ENCODE data around the gene USP6NL.
"Not testable (repeated sequence)": the region's sequence is repeated elsewhere in the genome, so short reads cannot be mapped to it uniquely, and the experiment has no call there.

Gene USP6NL

DNA sequence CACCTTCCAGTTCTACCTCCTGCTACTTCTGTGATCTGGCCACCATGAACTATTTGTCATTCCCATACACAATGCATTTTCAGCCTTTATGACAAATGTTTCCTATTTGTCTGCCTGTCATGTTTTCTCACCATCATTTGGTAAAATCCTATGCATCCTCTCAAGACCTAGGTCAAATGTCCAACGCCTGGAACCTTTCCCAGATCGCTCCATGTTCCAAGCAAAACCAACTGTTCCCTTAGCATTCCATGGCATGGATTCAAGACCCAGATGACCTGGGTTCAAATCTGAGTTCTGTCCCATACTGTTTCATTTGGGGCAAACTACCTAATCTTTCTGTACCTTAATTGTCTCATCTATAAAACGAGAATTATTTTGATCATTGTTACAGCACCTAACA lies 98.9 kb downstream of the USP6NL start:
- DNase-seq: no peak

DNA sequence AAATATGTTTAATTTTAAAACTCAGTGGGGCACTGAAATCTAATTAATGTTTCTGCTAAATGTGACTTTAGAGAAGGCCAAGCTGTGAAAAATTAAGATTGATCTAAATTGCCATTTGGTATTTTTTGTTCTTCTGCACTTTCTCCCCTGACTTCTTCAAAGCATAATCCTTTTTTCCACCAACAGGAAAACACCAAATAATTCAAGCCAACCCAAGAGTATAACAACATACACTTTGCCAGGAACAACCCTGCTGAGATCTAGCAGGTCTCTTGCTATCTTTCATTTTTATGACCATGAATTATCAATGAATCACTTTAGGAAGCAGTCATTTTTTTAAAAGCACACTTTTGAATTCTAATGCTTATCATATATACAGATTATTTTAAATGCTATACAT lies 100.1 kb downstream of the USP6NL start:
- no peak for DNase-seq

DNA sequence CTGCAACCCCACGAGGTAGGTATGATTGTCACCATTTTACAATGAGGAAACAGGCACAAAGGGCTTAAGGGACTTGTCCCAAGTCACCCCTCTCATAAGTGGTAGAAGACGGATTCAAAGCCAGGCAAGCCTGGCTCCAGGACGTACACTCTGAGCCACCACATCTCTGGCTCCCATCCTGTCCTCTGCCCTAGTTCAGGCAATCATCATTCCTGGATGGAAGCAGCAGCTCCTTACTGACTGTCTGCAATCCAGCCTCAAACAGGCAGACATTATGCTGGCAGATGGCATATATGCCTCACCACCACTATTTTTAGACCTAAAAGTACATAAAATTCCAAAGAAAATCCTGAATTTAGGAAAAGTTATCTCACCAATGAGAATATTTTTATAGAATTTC lies 100.7 kb downstream of the USP6NL start:
- DNase-seq: no peak

DNA sequence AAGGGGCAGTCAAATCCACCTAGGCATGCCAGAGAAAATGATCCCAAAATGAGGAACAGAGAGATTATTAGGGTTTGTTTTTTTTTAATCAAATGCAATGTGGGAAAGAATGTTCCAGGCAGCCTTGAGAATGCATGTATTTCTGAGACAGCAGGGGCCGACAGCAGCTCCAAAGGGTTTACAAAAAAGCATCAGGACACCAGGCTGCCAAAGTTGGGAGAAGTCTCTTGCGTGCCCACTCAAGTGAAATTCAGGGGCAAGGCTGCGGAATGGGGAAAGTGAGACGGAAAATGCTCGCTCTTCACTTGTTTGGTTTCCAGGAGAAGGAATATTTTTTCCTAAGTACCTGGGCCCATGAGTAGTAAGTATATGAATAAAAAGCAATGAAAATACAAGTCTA lies 101.2 kb downstream of the USP6NL start:
- no peak for DNase-seq

GRCh38 chr10:11509036-11509435 lies 102.4 kb downstream of the USP6NL start:
- no peak for DNase-seq

DNA sequence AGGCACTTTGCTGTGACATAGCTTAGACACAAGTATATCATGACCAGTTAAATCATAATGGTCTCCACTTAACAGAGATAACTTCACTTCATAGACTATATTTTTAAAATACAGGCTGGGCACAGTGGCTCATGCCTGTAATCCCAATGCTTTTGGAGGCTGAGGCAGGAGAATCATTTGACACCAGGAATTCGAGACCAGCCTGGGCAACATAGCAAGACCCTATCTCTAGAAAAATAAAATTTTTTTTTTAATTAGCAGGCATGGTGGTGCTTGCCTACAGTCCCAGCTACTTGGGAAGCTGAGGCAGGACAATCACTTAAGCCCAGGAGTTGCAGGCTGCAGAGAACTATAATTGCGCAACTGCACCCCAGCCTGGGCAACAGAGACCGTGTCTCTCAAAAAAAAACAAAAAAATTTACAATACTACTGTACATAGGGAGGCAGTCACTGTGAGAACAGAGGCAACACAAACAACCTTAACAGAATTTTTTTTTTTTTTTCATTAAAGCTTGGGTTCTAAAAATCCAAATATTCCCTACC lies 105.1 kb downstream of the USP6NL start:
- DNase-seq: no peak

GRCh38 chr10:11505639-11506038 lies 105.8 kb downstream of the USP6NL start:
- no peak for DNase-seq

DNA sequence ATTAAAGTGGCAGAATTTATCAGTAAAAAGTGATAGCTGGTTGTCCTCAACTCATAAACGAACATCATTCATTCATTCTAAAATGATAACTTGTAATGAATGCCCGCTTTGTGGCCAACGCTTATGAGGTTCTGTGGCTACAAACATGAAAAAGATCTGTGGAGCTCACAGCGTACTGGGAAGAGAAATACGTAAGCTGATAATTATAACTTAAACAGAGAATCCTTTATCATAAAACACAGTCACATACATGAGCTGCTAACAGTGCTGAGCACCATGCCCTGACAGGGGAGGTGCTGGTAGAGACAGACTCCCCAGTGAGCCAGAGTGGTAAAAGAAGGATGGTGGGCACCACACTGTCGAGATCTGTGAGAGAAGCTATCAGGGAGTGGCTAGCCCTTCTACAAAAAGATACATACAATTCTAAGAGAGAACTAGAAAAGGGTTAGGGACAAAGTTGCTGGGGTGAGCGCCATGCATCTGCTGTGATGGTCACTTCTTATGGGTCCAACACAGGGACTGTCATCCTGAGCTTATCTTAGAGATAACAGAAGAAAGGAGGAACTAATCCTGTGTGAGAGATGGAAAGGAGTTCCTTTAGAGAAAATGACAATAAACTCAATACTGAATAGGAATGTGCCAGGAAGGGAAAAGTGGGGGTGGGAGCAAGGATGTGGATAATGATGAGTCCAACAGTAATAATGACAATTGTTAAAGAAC lies 106.7 kb downstream of the USP6NL start:
- DNase-seq: no peak

DNA sequence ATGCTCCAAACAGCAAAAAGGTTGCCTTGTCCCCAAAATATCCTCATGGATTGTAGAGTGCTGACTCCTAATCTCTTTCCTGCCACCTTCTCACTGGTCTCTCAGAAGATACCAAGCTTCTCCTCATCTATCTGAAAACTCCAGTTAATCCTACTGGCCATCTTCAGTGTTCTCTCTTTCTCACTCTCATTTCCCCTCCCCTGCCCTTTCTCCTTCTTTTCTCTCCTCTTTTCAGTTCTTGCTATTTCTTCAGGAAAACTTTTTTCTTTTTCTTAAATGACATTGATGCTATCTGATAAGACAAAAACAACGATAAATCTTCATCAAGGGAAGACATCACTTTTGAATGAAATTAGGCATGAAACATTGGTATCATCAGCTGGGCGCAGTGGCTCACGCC lies 109.8 kb downstream of the USP6NL start:
- no peak for DNase-seq

DNA sequence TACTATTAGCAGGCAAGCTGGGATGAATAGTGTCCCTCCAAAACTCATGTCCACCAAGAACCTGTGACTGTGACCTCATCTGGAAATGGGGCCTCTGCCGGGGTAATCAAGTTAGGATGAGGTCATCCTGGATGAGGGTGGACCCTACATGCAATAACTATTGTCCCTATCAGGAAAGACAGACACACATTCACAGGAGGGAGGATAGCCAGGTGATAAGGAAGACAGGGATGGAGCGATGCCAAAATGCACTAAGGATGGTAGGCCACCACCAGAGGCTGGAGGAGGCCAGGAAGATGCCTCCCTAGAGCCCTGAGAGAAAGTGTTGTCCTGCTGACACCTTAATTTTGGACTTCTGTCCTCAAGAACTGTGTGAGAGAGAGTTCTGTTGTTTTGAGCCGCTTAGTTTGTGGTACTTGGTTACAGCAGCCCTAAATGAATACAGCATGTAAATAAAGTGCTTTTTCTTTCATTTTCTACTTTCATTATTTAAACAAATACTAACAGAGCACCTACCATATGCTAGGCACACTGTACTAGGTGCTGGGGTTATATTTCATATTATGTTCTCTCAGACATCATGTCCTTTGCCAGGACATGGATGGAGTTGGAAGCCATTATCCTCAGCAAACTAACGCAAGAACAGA lies 111.9 kb downstream of the USP6NL start:
- DNase-seq: no peak

- no peak for DNase-seq
Observed at GRCh38 chr10:11498399-11498798, 113.1 kb downstream of the USP6NL start.

GRCh38 chr10:11494923-11495322 lies 116.5 kb downstream of the USP6NL start:
- DNase-seq: not testable (repeated sequence)

GRCh38 chr10:11493646-11494045 lies 117.8 kb downstream of the USP6NL start:
- no peak for DNase-seq

DNA sequence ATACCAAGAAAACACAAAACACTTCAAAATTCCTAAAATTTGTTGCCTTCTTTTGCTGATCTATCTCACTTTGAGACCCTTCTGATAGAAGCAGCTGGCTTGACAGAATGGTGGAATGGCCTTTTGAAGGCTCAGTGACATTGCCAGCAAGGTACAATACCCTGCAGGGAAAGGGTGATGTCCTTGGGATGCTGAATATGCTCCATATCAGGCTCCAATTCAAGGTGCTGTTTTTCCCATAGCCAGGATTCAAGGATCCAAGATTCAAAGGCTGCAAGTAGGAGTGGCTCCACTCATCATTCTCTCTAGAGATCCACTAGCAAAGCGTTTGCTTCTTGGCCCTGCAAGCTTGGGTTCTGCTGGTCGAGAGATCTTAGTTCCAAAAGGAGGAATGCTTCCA lies 120.4 kb downstream of the USP6NL start:
- DNase-seq: no peak

GRCh38 chr10:11489591-11489990 lies 121.9 kb downstream of the USP6NL start:
- DNase-seq: no peak

DNA sequence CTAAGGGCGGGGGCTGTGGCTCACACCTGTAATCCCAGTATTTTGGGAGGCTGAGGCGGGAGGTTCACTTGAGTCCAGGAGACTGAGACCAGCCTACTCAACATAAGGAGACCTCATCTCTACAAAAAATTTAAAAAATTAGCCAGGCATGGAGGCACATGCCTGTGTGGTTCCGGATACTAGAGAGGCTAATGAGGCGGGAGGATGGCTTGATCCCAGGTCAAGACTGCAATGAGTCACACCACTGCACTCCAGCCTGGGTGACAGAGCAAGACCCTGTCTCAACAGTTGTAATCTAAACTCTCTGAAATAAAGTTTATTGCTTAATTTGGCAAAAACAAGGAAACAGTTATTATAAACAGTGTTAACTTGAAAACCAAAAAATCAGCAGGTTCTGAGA lies 123.3 kb downstream of the USP6NL start:
- no peak for DNase-seq

DNA sequence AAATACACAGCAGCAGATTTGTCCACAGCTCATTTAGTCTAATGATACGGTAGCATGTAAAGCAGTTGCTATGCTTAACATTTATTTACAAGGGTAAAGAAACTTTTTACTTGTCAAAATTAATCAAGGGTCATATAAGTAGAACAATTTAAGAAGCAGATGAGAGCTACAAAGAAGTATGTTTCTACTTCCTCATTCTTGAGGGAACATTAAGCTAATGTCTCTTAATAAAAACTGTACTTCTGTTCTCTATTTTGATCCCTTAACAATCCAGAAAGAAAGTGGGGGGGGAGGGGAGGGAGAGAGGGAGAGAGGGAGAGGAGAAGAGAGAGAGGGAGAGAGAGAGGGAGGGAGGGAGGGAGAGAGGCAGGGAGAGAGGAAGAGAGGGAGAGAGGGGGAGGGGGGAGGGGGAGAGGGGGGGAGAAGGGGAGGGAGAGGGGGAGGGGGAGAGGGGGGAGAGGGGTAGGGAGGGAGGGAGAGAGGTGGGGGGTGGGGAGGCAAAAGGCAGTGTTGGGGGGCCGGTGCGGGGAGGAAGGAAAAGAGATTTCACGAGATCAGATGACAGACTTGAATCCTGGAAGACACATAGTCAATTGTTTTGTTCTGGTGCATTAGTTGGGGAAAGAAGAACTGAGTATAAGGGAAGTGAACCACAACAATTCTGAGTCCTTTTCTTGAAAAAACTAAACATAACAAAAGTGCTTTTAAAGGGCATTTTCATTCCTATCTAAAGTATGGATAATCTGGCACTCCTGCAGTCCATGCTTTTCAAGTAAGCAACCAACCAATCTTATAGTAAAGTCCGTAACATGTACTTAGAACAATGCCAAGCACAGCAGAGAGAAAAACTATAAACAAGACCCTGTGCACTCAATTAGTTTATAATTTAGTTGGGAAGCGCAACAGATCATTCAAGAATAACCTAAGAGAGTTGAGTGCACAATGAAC lies 128.0 kb downstream of the USP6NL start:
- no peak for DNase-seq

DNA sequence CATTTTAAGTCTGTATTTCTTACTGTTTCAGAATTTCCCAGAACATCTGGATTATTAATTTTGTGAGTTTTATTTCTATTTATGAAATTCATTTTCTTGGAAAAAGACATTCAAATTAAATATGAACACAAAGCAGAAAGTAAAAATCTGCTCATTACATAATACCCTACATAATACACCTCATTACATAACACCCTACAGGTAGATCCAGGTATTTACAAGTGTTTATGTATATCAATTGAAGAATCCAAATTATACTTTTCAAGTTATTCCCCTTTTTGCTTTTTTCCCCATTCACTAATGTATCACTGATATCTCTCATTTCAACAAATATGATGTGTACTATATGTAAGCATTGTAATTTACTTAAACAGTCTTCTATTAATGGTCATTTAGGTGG lies 129.1 kb downstream of the USP6NL start:
- no peak for DNase-seq

DNA sequence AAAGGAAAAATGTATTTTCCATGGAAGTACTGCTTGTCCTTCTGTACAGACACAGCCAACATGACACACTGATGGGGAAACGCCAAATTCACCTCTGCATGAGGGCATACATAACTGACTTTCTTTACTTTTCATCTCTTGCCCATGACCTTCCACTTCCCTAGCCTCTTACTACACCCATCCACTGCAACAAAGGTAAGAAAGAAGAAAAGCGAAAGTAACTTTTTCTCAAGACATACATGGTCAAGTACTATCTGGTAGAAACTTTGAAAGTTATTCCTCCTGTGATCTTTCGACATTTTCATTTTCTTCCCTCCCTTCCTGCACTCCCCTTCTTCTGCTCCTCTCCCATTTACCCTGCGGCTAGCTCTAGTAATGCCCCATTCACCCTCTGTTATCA lies 130.8 kb downstream of the USP6NL start:
- no peak for DNase-seq

GRCh38 chr10:11479300-11479699 lies 132.2 kb downstream of the USP6NL start:
- DNase-seq: no peak

GRCh38 chr10:11478807-11479206 lies 132.6 kb downstream of the USP6NL start:
- DNase-seq: no peak

DNA sequence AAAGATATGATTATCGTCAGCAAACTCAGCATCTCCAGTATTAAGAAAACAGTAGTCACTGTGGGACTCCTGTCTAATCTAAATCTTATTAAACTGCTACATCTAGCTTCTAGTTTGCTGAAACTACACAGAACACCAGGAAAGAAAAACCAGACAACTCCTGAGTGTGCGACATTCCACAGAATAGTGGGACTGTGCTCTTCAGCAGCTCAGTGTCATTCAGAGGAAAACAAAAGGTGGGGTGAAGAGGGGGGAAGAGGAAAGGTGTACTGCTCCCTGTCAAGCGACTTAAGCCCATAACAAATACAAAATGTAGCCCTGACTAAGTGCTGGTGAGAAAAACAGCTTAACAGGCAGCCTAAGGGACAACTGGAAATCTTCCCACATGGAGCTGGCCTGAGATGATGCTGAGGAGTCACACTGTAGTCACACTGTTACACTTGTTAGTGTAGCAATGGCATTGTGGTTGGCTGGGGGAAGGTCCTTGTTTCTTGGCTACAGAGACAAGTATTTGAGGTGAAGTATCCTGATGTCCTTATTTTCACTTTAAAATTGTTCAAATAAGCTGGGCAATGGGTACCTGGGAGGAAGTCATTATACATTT lies 135.5 kb downstream of the USP6NL start:
- no peak for DNase-seq
